Choroid plexus epithelial cell (primary cell): Measurements from ENCODE around the gene NFYC.

Experiments
- DNase-seq: peaks from one replicate; pipeline ENCODE4 v3.0.0-alpha.2; 2010; ENCODE audit warnings: low read depth
- H3K4me3 ChIP-seq: 2 replicates; pipeline ENCODE4 v1.5.1; 2011; ENCODE audit warnings: low read depth, mild to moderate bottlenecking, control low read depth, low read length, moderate library complexity
- CTCF ChIP-seq: conservative IDR thresholded peaks from 2 replicates; pipeline ENCODE4 v1.5.1; 2011; ENCODE audit warnings: low read depth, mild to moderate bottlenecking, control low read depth, inconsistent platforms, low read length, moderate library complexity

The NFYC gene

GRCh38 chr1:40794048-40794447 lies 102.5 kb downstream of the NFYC start:
- no peak for DNase-seq
- no peak for TF ChIP-seq CTCF
- H3K4me3 ChIP-seq: no peak overlapping the region

- no peak overlapping the region for H3K4me3 ChIP-seq
- no peak for DNase-seq
- no peak for TF ChIP-seq CTCF
These were observed 103.6 kb downstream of the NFYC start for GRCh38 chr1:40794974-40795715.

- DNase-seq: no peak
- TF ChIP-seq CTCF: no peak
- no peak overlapping the region for H3K4me3 ChIP-seq
These were observed 104.5 kb downstream of the NFYC start for GRCh38 chr1:40795811-40796586.

- no peak for TF ChIP-seq CTCF
- H3K4me3 ChIP-seq: no peak overlapping the region
- no peak for DNase-seq
These were observed 105.6 kb downstream of the NFYC start for GRCh38 chr1:40796939-40797667.

GRCh38 chr1:40797668-40798010 lies 106.1 kb downstream of the NFYC start:
- no peak for TF ChIP-seq CTCF
- no peak overlapping the region for H3K4me3 ChIP-seq
- no peak for DNase-seq

GRCh38 chr1:40798366-40799281 lies 107.1 kb downstream of the NFYC start:
- DNase-seq: no peak
- no peak for TF ChIP-seq CTCF
- H3K4me3 ChIP-seq: no peak overlapping the region
